Measurements from ENCODE around the gene DPY30.

- TF ChIP-seq, protein P1, sequence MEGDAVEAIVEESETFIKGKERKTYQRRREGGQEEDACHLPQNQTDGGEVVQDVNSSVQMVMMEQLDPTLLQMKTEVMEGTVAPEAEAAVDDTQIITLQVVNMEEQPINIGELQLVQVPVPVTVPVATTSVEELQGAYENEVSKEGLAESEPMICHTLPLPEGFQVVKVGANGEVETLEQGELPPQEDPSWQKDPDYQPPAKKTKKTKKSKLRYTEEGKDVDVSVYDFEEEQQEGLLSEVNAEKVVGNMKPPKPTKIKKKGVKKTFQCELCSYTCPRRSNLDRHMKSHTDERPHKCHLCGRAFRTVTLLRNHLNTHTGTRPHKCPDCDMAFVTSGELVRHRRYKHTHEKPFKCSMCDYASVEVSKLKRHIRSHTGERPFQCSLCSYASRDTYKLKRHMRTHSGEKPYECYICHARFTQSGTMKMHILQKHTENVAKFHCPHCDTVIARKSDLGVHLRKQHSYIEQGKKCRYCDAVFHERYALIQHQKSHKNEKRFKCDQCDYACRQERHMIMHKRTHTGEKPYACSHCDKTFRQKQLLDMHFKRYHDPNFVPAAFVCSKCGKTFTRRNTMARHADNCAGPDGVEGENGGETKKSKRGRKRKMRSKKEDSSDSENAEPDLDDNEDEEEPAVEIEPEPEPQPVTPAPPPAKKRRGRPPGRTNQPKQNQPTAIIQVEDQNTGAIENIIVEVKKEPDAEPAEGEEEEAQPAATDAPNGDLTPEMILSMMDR (IDR thresholded peaks at IDR 0.05): no peak
- TF ChIP-seq TCF7L2 (IDR thresholded peaks at IDR 0.05; ENCODE audit: low read depth, low read length) (no peak), REST (IDR thresholded peaks at IDR 0.05; ENCODE audit: insufficient read depth in 1 of 2, low read depth in 2 of 2, low read length in 1 of 2) (no peak)
Measured at GRCh38 chr2:31992025-31992579, 47.5 kb downstream of the DPY30 start.

All from Panc1 (cell line).